SK-N-SH (cell line): ENCODE data around the gene XIRP1. TPM values are rescaled to one million over a fixed set of nuclear protein-coding genes. Genes with fewer than 3 reads are reported as not detected.

Source experiments
- CTCF ChIA-PET: fragments of 300-600, 350-600 bp; formaldehyde crosslinking; extraction: SDS; loops from one replicate; lab custom pipeline; 2021; lab: Yijun Ruan, JAX
- POLR2A ChIA-PET: fragments of 350-600 bp; sonication (Branson Sonifier 250); formaldehyde crosslinking; extraction: SDS; loops from one replicate; lab custom pipeline; 2020; ENCODE audit warnings: antibody characterized with exemption, inconsistent platforms; lab: Yijun Ruan, JAX
- DNase-seq: peaks from one replicate; pipeline ENCODE4 v3.0.0; 2012
- H2AFZ ChIP-seq: fragments of 200-600 bp; sonication (generic); 2 replicates; pipeline ENCODE4 v1.8.1; 2016; ENCODE audit warnings: antibody characterized with exemption, mild to moderate bottlenecking, low read depth
- H3F3A ChIP-seq: fragments of 200-600 bp; sonication (generic); replicated peaks from 2 replicates; pipeline ENCODE3; 2016; ENCODE audit warnings: antibody characterized with exemption, mild to moderate bottlenecking; ENCODE audit not compliant: insufficient read depth
- H3K27ac ChIP-seq, 2 experiments: fragments of 200-500 bp in 1 of 2; fragments of 200-600 bp in 1 of 2; sonication (Bioruptor generic) in 1 of 2; sonication (generic), shearing (Covaris generic) in 1 of 2; 2 replicates each; pipeline versions ENCODE4 v1.5.1 to v1.6.1; 2014 to 2016; ENCODE audit warnings: low read depth in 2 of 2, inconsistent platforms in 1 of 2, low read length in 1 of 2, mild to moderate bottlenecking in 1 of 2, mixed read lengths in 1 of 2
- H3K27me3 ChIP-seq: fragments of 200-600 bp; sonication (generic), shearing (Covaris generic); 2 replicates; pipeline ENCODE4 v1.6.1; 2016; ENCODE audit warnings: mixed run types; ENCODE audit not compliant: insufficient read depth
- H3K36me3 ChIP-seq, 2 experiments: fragments of 200-500 bp in 1 of 2; fragments of 200-600 bp in 1 of 2; sonication (Bioruptor generic) in 1 of 2; sonication (generic) in 1 of 2; replicated peaks in 1 of 2; 2 replicates each; pipeline versions ENCODE3 to v1.5.1; 2014 to 2016; ENCODE audit warnings: low read length in 1 of 2, mild to moderate bottlenecking in 1 of 2; ENCODE audit not compliant: insufficient read depth in 2 of 2, control insufficient read depth in 1 of 2
- H3K4me1 ChIP-seq, 2 experiments: fragments of 200-500 bp in 1 of 2; fragments of 200-600 bp in 1 of 2; sonication (Bioruptor generic) in 1 of 2; sonication (generic), shearing (Covaris generic) in 1 of 2; 2 replicates each; pipeline versions ENCODE4 v1.5.1 to v1.6.1; 2014 to 2016; ENCODE audit warnings: low read depth in 1 of 2, low read length in 1 of 2, mixed run types in 1 of 2; ENCODE audit not compliant: insufficient read depth in 2 of 2, control insufficient read depth in 1 of 2
- H3K4me2 ChIP-seq: fragments of 200-600 bp; sonication (generic), shearing (Covaris generic); 2 replicates; pipeline ENCODE4 v1.6.1; 2017; ENCODE audit warnings: mixed run types
- H3K4me3 ChIP-seq, 2 experiments: fragments of 200-500 bp in 1 of 2; fragments of 200-600 bp in 1 of 2; sonication (Bioruptor generic) in 1 of 2; sonication (generic), shearing (Covaris generic) in 1 of 2; 2 replicates each; pipeline versions ENCODE4 v1.5.1 to v1.8.1; 2014 to 2016; ENCODE audit warnings: low read depth in 2 of 2, inconsistent platforms in 1 of 2, low read length in 1 of 2, mild to moderate bottlenecking in 1 of 2, mixed read lengths in 1 of 2, moderate library complexity in 1 of 2
- H3K79me2 ChIP-seq: fragments of 200-600 bp; sonication (generic); 2 replicates; pipeline ENCODE4 v1.8.1; 2017; ENCODE audit warnings: mild to moderate bottlenecking; ENCODE audit not compliant: insufficient read depth
- H3K9ac ChIP-seq: fragments of 200-600 bp; sonication (generic); 2 replicates; pipeline ENCODE4 v1.6.1; 2017; ENCODE audit warnings: mixed run types
- H3K9me2 ChIP-seq: fragments of 200-600 bp; sonication (generic); 2 replicates; pipeline ENCODE4 v1.6.1; 2017; ENCODE audit warnings: mixed run types
- H3K9me3 ChIP-seq: fragments of 200-600 bp; sonication (generic); 2 replicates; pipeline ENCODE4 v1.6.1; 2017; ENCODE audit warnings: mixed run types, mild to moderate bottlenecking, moderate library complexity
- H4K20me1 ChIP-seq: fragments of 200-600 bp; sonication (generic); 2 replicates; pipeline ENCODE4 v1.6.1; 2017; ENCODE audit warnings: mild to moderate bottlenecking, mixed run types; ENCODE audit not compliant: insufficient read depth
- CHD2 ChIP-seq: fragments of 150-350 bp; IDR thresholded peaks from 2 replicates; pipeline ENCODE4 v1.6.1; 2018; ENCODE audit warnings: low read length; ENCODE audit not compliant: partially characterized antibody
- FOSL2 ChIP-seq: IDR thresholded peaks from 2 replicates; pipeline ENCODE4 v1.4.0; 2012; ENCODE audit warnings: low read depth, mild to moderate bottlenecking, moderate library complexity, borderline replicate concordance
- JUND ChIP-seq: IDR thresholded peaks from 2 replicates; pipeline ENCODE4 v1.4.0; 2012
- MEF2A ChIP-seq: IDR thresholded peaks from 2 replicates; pipeline ENCODE4 v1.4.0; 2012; ENCODE audit warnings: low read depth, borderline replicate concordance
- RXRA ChIP-seq: IDR thresholded peaks from 2 replicates; pipeline ENCODE4 v1.4.0; 2012; ENCODE audit warnings: low read depth, mild to moderate bottlenecking, borderline replicate concordance
- SIN3A ChIP-seq: IDR thresholded peaks from 2 replicates; pipeline ENCODE4 v1.6.1; 2012; ENCODE audit warnings: low read depth, mild to moderate bottlenecking, low read length, moderate library complexity, borderline replicate concordance
- SMC3 ChIP-seq: IDR thresholded peaks from 2 replicates; pipeline ENCODE4 v1.6.1; 2012; ENCODE audit warnings: low read depth, low read length, improper control_type of control experiment
- TAF1 ChIP-seq: IDR thresholded peaks from 2 replicates; pipeline ENCODE4 v1.6.1; 2012; ENCODE audit warnings: low read depth, mild to moderate bottlenecking, low read length, moderate library complexity, borderline replicate concordance
- TEAD4 ChIP-seq: IDR thresholded peaks from 2 replicates; pipeline ENCODE4 v1.4.0; 2012; ENCODE audit warnings: mild to moderate bottlenecking, borderline replicate concordance; ENCODE audit not compliant: insufficient read depth
- YY1 ChIP-seq: IDR thresholded peaks from 2 replicates; pipeline ENCODE4 v1.4.0; 2012; ENCODE audit warnings: low read depth, mild to moderate bottlenecking
- WGBS: methylation state at CpG from one replicate; pipeline ENCODE4 v1.1.6; 2017; ENCODE audit warnings: low lambda C conversion rate; 5-methylcytosine and 5-hydroxymethylcytosine counted together
- polyA plus RNA-seq, 3 experiments: library from polyadenylated mRNA; depleted of rRNA; stranded (reverse); fragments of >200 nt; gene quantifications; 2 replicates each; pipeline ENCODE4 v1.2.3, GENCODE V29; 2012
- TF ChIP-seq, protein P1 (sequence below): fragments of 200-600 bp; sonication (generic); IDR thresholded peaks from 2 replicates; pipeline ENCODE4 v1.6.1; 2017; ENCODE audit warnings: antibody characterized with exemption, mild to moderate bottlenecking, moderate library complexity
- TF ChIP-seq, protein P2 (sequence below): fragments of 150-350 bp; IDR thresholded peaks from 2 replicates; pipeline ENCODE4 v1.6.1; 2017; ENCODE audit warnings: antibody characterized with exemption, low read length, low read depth, borderline replicate concordance
- TF ChIP-seq, protein P3 (sequence below): IDR thresholded peaks from 2 replicates; pipeline ENCODE4 v1.6.1; 2012; ENCODE audit warnings: mild to moderate bottlenecking, low read depth, low read length, moderate library complexity
- TF ChIP-seq, protein P4 (sequence below): IDR thresholded peaks from 2 replicates; pipeline ENCODE4; 2012
- TF ChIP-seq, protein P5 (sequence below): IDR thresholded peaks from 2 replicates; pipeline ENCODE4 v1.4.0; 2012; ENCODE audit warnings: low read depth

Gene XIRP1
- polyA plus RNA-seq, 1 of the 3 experiments (the other 2 are of a cell fraction) = not detected

DNA sequence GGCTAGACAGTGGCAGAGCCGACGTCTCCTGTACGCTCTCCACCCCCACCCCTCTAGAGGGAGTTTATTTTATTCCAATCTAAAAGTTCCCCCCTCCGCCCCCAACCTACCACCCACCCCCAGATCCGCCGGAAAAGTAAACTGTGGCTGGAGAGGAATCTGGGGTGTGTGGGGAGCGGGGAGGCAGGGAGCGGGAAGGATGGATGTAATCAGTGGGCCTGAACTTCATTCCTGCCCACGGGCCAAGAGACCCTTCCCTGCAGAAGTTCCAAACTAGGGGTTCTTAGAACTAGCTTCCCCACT is 38.5 kb downstream of the XIRP1 start:
- no peaks in the 10 kb centered on the region for H3K36me3 ChIP-seq
- H3K4me1 ChIP-seq = peaks cover 18 to 39% of the 10 kb centered on the region in 2 experiments
- H2AFZ ChIP-seq = no peak overlapping the region
- H3K9me3 ChIP-seq = no peaks in the 10 kb centered on the region
- H3K4me2 ChIP-seq = peak overlapping the region; percentile 60; the same call in 1 of the 2 replicates
- peak overlapping the region in 1 of 2 experiments; percentile 45; a peak in 1 of 4 replicates for H3K27ac ChIP-seq
- H3K27me3 ChIP-seq = no peaks in the 10 kb centered on the region
- H3K79me2 ChIP-seq = peaks cover 41% of the 10 kb centered on the region
- DNase-seq = no peak
- WGBS = 54% methylated on average over 9 of the region's 9 CpGs
- peak overlapping the region; percentile 51; the same call in 1 of the 2 replicates for H3K9ac ChIP-seq
- peak overlapping the region in 1 of 2 experiments; percentile 88; a peak in 2 of 4 replicates for H3K4me3 ChIP-seq
- POLR2A ChIA-PET = no interaction called here
- CTCF ChIA-PET = interaction anchor here (1.1 kb wide), 1 partner anchor 8 kb away, joined by 3 read pairs; no protein-coding TSS in a partner anchor
- H3K9me2 ChIP-seq = no peaks in the 10 kb centered on the region
- peaks cover 28% of the 10 kb centered on the region; the same call in 1 of the 2 replicates for H4K20me1 ChIP-seq
- peaks cover 39% of the 10 kb centered on the region for H3F3A ChIP-seq
- no peak for TF ChIP-seq TEAD4
- TF ChIP-seq, protein P1, sequence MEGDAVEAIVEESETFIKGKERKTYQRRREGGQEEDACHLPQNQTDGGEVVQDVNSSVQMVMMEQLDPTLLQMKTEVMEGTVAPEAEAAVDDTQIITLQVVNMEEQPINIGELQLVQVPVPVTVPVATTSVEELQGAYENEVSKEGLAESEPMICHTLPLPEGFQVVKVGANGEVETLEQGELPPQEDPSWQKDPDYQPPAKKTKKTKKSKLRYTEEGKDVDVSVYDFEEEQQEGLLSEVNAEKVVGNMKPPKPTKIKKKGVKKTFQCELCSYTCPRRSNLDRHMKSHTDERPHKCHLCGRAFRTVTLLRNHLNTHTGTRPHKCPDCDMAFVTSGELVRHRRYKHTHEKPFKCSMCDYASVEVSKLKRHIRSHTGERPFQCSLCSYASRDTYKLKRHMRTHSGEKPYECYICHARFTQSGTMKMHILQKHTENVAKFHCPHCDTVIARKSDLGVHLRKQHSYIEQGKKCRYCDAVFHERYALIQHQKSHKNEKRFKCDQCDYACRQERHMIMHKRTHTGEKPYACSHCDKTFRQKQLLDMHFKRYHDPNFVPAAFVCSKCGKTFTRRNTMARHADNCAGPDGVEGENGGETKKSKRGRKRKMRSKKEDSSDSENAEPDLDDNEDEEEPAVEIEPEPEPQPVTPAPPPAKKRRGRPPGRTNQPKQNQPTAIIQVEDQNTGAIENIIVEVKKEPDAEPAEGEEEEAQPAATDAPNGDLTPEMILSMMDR = no peak
- TF ChIP-seq, all 33 proteins: peak for 0

DNA sequence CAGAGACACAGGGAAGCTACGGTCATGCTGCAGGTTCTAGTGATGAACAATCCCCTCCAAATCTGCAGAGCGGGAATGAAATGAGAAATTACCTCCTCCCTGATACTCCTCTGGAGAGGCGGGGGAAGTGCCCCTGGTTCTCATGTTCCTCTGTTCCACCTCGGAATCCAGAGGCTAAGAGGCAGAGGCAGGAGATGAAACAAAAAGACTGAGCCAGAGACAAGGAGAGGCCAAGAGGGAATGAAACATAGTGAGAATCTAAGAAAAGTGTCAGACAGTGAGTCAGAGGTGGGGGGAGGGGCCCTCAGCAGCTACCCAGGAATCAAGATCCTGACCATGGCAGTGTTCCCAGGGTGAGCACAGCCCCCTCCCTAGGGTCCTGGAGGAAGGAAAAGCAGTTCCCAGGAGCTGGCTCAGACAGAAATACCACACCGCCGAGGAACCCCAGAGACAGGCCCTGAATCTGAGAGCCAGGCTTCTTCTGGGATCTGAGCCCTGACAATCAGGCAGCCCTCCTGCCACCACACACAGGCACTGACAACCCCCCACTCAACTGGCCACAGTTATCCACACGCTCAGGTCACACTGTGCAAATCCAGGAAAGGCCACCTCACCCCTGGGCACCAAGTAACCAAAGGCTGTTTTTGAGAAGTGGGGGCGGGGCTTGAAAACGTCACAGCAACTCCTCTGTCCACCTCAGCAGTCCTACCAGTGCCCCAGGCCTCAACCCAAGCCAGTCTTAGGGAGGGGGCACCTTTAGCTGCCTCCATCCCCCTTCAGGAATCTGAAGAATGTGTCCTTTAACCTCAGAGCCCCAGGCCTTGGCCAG is 41.4 kb downstream of the XIRP1 start:
- Histone ChIP-seq H2AFZ (no peak overlapping the region), H3K79me2 (peaks cover 68% of the 10 kb centered on the region), H3K9ac (peak overlapping the region; percentile 96), H3K4me3 (peak overlapping the region; percentile 82 to 88; a peak in 3 of 4 replicates), H4K20me1 (peaks cover 36% of the 10 kb centered on the region), H3K9me3 (no peaks in the 10 kb centered on the region), H3K27me3 (no peaks in the 10 kb centered on the region), H3F3A (peaks cover 58% of the 10 kb centered on the region), H3K4me1 (peaks cover 43 to 68% of the 10 kb centered on the region in 2 experiments), H3K9me2 (no peaks in the 10 kb centered on the region), H3K36me3 (peaks cover under 1 to 3% of the 10 kb centered on the region in 2 experiments), H3K27ac (peak overlapping the region; percentile 90 to 100), H3K4me2 (peak overlapping the region; percentile 97)
- POLR2A ChIA-PET = no interaction called here
- WGBS = 6% methylated on average over 8 of the region's 9 CpGs
- peak; percentile 49 for DNase-seq
- CTCF ChIA-PET = interaction anchor here (0.5 to 2.4 kb wide), 6 partner anchors 9 to 1969 kb away, joined by 3 to 8 read pairs (median 4); no protein-coding TSS in a partner anchor
- TF ChIP-seq, protein P2, sequence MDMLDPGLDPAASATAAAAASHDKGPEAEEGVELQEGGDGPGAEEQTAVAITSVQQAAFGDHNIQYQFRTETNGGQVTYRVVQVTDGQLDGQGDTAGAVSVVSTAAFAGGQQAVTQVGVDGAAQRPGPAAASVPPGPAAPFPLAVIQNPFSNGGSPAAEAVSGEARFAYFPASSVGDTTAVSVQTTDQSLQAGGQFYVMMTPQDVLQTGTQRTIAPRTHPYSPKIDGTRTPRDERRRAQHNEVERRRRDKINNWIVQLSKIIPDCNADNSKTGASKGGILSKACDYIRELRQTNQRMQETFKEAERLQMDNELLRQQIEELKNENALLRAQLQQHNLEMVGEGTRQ = no peak
- TF ChIP-seq FOSL2 = peak; percentile 98
- TF ChIP-seq RXRA = peak; percentile 90
- TF ChIP-seq CHD2 = no peak
- TF ChIP-seq, protein P3, sequence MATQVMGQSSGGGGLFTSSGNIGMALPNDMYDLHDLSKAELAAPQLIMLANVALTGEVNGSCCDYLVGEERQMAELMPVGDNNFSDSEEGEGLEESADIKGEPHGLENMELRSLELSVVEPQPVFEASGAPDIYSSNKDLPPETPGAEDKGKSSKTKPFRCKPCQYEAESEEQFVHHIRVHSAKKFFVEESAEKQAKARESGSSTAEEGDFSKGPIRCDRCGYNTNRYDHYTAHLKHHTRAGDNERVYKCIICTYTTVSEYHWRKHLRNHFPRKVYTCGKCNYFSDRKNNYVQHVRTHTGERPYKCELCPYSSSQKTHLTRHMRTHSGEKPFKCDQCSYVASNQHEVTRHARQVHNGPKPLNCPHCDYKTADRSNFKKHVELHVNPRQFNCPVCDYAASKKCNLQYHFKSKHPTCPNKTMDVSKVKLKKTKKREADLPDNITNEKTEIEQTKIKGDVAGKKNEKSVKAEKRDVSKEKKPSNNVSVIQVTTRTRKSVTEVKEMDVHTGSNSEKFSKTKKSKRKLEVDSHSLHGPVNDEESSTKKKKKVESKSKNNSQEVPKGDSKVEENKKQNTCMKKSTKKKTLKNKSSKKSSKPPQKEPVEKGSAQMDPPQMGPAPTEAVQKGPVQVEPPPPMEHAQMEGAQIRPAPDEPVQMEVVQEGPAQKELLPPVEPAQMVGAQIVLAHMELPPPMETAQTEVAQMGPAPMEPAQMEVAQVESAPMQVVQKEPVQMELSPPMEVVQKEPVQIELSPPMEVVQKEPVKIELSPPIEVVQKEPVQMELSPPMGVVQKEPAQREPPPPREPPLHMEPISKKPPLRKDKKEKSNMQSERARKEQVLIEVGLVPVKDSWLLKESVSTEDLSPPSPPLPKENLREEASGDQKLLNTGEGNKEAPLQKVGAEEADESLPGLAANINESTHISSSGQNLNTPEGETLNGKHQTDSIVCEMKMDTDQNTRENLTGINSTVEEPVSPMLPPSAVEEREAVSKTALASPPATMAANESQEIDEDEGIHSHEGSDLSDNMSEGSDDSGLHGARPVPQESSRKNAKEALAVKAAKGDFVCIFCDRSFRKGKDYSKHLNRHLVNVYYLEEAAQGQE = no peak; the same call in 1 of the 2 replicates
- TF ChIP-seq, protein P4, sequence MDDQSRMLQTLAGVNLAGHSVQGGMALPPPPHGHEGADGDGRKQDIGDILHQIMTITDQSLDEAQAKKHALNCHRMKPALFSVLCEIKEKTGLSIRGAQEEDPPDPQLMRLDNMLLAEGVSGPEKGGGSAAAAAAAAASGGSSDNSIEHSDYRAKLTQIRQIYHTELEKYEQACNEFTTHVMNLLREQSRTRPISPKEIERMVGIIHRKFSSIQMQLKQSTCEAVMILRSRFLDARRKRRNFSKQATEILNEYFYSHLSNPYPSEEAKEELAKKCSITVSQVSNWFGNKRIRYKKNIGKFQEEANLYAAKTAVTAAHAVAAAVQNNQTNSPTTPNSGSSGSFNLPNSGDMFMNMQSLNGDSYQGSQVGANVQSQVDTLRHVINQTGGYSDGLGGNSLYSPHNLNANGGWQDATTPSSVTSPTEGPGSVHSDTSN = peak; percentile 74
- peak; percentile 70 for TF ChIP-seq TEAD4
- peak; percentile 44; the same call in 1 of the 2 replicates for TF ChIP-seq MEF2A
- peak; percentile 97 for TF ChIP-seq JUND
- peak; percentile 90 for TF ChIP-seq SIN3A
- TF ChIP-seq TAF1 = 0 out of 2 replicates have a peak, but pooled peaks have one; percentile 10
- peak; percentile 50; the same call in 1 of the 2 replicates for TF ChIP-seq YY1
- TF ChIP-seq SMC3 = no peak
- TF ChIP-seq, protein P5, sequence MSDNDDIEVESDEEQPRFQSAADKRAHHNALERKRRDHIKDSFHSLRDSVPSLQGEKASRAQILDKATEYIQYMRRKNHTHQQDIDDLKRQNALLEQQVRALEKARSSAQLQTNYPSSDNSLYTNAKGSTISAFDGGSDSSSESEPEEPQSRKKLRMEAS = peak; percentile 84; the same call in 1 of the 2 replicates
